ENCODE results near the gene METTL13.

- TF ChIP-seq EZH2phosphoT487 (IDR thresholded peaks at IDR 0.05; ENCODE audit: insufficient read depth, low read depth): no peak
- TF ChIP-seq EZH2 (IDR thresholded peaks at IDR 0.05; ENCODE audit: insufficient read depth, poor library complexity, severe bottlenecking): no peak
Observed at GRCh38 chr1:171819946-171820345, 38.5 kb downstream of the METTL13 start.

All from GM23248 (cell line).